Right lobe of liver (tissue), 6 donors: Measurements from ENCODE around the gene MRPL39. TPM values are rescaled to one million over a fixed set of nuclear protein-coding genes. Genes with fewer than 3 reads are reported as not detected.

Experiments used
- ATAC-seq, 4 donors: fragments of 200-7000 bp; cut with Tn5 transposase; one replicate each; pipeline ENCODE4 v1.9.1; 2020; ENCODE audit warnings: mild to moderate bottlenecking in 4 of 4, moderate library complexity in 4 of 4
- DNase-seq, 3 donors: peaks; one replicate each; pipeline ENCODE4 v3.0.0-alpha.2; 2020
- H3K27ac ChIP-seq, 3 donors: fragments of 200-600 bp; one replicate each; pipeline ENCODE4 v1.8.0; 2022
- H3K27me3 ChIP-seq, 2 donors: fragments of 200-600 bp; one replicate each; pipeline ENCODE4 v1.8.0; 2022
- H3K36me3 ChIP-seq, 4 donors: fragments of 200-600 bp; sonication (generic) in 1 of 4; one replicate each; pipeline versions ENCODE4 v1.5.1 to v1.8.0; 2017 to 2022; ENCODE audit warnings: control low read depth in 1 of 4
- H3K4me1 ChIP-seq, 4 donors: fragments of 200-600 bp; sonication (generic) in 1 of 4; one replicate each; pipeline versions ENCODE4 v1.5.1 to v1.8.0; 2017 to 2022; ENCODE audit warnings: control low read depth in 1 of 4
- H3K4me3 ChIP-seq, 3 donors: fragments of 200-600 bp; one replicate each; pipeline ENCODE4 v1.8.0; 2022
- H3K9me3 ChIP-seq, 4 donors: fragments of 200-600 bp; sonication (generic) in 1 of 4; one replicate each; pipeline versions ENCODE4 v1.5.1 to v1.8.0; 2017 to 2022; ENCODE audit warnings: control low read depth in 1 of 4
- CTCF ChIP-seq, 4 donors: fragments of 200-600 bp in 3 of 4; fragments of 450-650 bp in 1 of 4; IDR thresholded peaks; one replicate each; pipeline versions ENCODE4 v1.5.1 to v1.8.0; 2016 to 2022; ENCODE audit warnings: antibody characterized with exemption in 4 of 4, mild to moderate bottlenecking in 2 of 4
- POLR2A ChIP-seq: fragments of 450-650 bp; IDR thresholded peaks from one replicate; pipeline ENCODE4 v1.6.1; 2017; ENCODE audit warnings: antibody characterized with exemption, mild to moderate bottlenecking
- WGBS: methylation state at CpG from one replicate; pipeline ENCODE4 v1.1.6; 2018; ENCODE audit warnings: low coverage, low lambda C conversion rate; ENCODE audit not compliant: insufficient coverage; ENCODE audit errors: missing lambda C conversion rate; 5-methylcytosine and 5-hydroxymethylcytosine counted together
- intact Hi-C, 2 donors: fragments of 100-400 bp; cut with DNase I; formaldehyde crosslinking; loops; one replicate each; pipeline versions ENCODE4 v1.11.2 to v1.14.1; 2022
- total RNA-seq, 6 experiments: library from RNA; depleted of rRNA in 2 of 6; stranded (reverse); fragments of >200 nt in 2 of 6; fragmentation: NEBNext Ultra II Directional in 3 of 6; extraction: Animal tissue kit (Norgen Biotek cat#: 25700) in 3 of 6; gene quantifications; one replicate each; pipeline versions ENCODE4 v1.1.0 to v1.2.4, GENCODE V29; 2016 to 2023
- donor health status: DM: no; HTN: yes; CAD: no.
- donor health status: DM: no; HTN: no; CAD: no.
- donor health status: DM: no; HTN: no; CAD: no.
- donor health status: DM: no; HTN: yes; CAD: no.
- donor health status: DM: no; HTN: yes; CAD: no.

The MRPL39 gene
- total RNA-seq, 6 experiments from 2014 or later: 18.4 to 23.8 (median 19.5) TPM

- H3K9me3 ChIP-seq: no peaks in the 10 kb centered on the region
- no peaks in the 10 kb centered on the region for H3K27me3 ChIP-seq
- intact Hi-C loops: no loop called here
- H3K4me3 ChIP-seq: no peak overlapping the region
- 100% methylated on average over 2 of the region's 3 CpGs for WGBS
- DNase-seq (no peak), ATAC-seq (no peak)
- H3K36me3 ChIP-seq: no peaks in the 10 kb centered on the region
- TF ChIP-seq CTCF (IDR thresholded peaks at IDR 0.05) (no peak), POLR2A (no peak)
- H3K4me1 ChIP-seq: no peaks in the 10 kb centered on the region
- H3K27ac ChIP-seq: no peak overlapping the region
Observed at GRCh38 chr21:25581582-25581981, 25.7 kb downstream of the MRPL39 start.

- H3K27me3 ChIP-seq: no peaks in the 10 kb centered on the region
- no peak overlapping the region for H3K4me3 ChIP-seq
- no peak overlapping the region for H3K27ac ChIP-seq
- no peak for ATAC-seq
- no peaks in the 10 kb centered on the region for H3K4me1 ChIP-seq
- WGBS: 93% methylated on average over 4 of the region's 4 CpGs
- TF ChIP-seq POLR2A (no peak), CTCF (IDR thresholded peaks at IDR 0.05) (no peak)
- H3K36me3 ChIP-seq: no peaks in the 10 kb centered on the region
- intact Hi-C loops: no loop called here
- H3K9me3 ChIP-seq: no peaks in the 10 kb centered on the region
- DNase-seq: no peak
Observed at GRCh38 chr21:25580912-25581260, 26.4 kb downstream of the MRPL39 start.

- DNase-seq: no peak
- intact Hi-C loops: no loop called here
- no peak for ATAC-seq
Observed at GRCh38 chr21:25579226-25580013, 27.9 kb downstream of the MRPL39 start.

GRCh38 chr21:25578056-25578961, 29.0 kb downstream of the MRPL39 start:
- WGBS: 88% methylated on average over 6 of the region's 7 CpGs
- intact Hi-C loops: no loop called here
- Histone ChIP-seq H3K27me3 (no peaks in the 10 kb centered on the region), H3K4me3 (no peak overlapping the region), H3K4me1 (no peaks in the 10 kb centered on the region), H3K27ac (no peak overlapping the region), H3K9me3 (no peaks in the 10 kb centered on the region), H3K36me3 (no peaks in the 10 kb centered on the region)
- TF ChIP-seq CTCF (IDR thresholded peaks at IDR 0.05) (no peak), POLR2A (no peak)
- DNase-seq: no peak
- no peak for ATAC-seq

More at GRCh38 chr21:25579226-25580013, 27.9 kb downstream of the MRPL39 start:
- no peak overlapping the region for H3K27ac ChIP-seq
- 71% methylated on average over 4 of the region's 4 CpGs for WGBS
- H3K27me3 ChIP-seq: no peaks in the 10 kb centered on the region
- no peaks in the 10 kb centered on the region for H3K36me3 ChIP-seq
- no peak overlapping the region for H3K4me3 ChIP-seq
- TF ChIP-seq POLR2A (no peak), CTCF (IDR thresholded peaks at IDR 0.05) (no peak)
- H3K4me1 ChIP-seq: no peaks in the 10 kb centered on the region
- no peaks in the 10 kb centered on the region for H3K9me3 ChIP-seq
